HG03378 (cell line): Measurements from ENCODE around the gene PTPRN2.
"Not testable (repeated sequence)": the region's sequence is repeated elsewhere in the genome, so short reads cannot be mapped to it uniquely, and the experiment has no call there.

ENCODE experiments used
- ATAC-seq: cut with Tn5 transposase; IDR thresholded peaks from one replicate; pipeline ENCODE4 v1.9.1; 2021; ENCODE audit warnings: mild to moderate bottlenecking, moderate library complexity; ENCODE audit not compliant: unreplicated experiment

PTPRN2 gene

DNA sequence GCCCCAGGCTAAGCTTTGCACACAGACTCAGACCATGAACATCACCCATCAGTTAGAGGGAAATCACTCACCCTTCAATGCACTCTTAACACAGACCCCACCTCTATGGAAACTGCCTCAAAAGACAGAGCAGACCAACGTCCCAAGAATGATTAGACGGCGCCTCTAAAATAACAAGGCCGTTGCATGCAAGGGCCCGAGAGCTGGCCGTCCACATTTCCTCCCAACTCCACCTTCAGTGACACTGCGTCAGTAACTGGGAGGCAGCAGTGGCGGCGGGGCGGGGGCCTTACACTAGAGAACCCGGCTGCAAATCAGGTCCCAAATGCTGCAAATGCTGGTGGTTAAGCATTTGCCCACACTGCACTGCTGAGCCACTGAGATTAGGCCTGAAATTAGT lies 115.0 kb downstream of the PTPRN2 start:
- ATAC-seq, result no peak

DNA sequence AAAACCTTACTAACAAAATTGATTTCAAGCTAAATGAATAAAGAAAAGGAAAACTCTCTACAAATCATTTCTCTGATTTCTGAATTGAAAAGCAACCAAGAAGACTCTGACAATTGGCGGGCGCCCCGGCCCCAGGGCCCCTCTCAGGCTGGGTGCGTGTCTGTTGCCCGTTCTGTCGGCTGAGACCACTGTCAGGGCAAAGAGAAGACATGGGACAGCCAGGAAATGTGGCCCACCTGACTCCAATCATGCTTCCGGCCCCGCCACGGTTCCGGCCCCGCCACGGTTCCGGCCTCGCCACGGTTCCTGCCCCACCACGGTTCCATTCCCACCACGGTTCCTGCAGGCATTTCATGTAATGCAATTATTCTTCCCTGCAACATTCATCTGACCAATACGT lies 115.9 kb downstream of the PTPRN2 start:
- no peak for ATAC-seq

DNA sequence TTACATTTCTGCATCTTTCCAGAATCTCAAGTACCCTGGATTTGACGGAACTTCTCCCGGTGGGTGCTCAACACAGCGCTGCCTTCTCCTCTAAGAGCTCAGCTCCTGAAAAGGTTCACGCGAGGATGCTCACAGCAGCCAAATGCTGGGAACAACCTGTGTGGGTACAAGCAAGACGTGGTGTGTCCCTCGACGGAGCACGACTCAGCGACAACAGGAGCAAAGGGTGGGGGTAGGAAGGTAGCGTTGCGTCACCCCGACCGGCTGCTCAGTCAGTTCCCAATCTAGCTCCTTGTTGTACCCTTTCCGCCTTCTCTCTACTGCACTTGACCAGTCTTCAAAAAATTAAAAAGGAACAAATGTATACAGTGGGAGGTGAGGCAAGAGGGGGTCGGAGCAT lies 117.3 kb downstream of the PTPRN2 start:
- no peak for ATAC-seq

DNA sequence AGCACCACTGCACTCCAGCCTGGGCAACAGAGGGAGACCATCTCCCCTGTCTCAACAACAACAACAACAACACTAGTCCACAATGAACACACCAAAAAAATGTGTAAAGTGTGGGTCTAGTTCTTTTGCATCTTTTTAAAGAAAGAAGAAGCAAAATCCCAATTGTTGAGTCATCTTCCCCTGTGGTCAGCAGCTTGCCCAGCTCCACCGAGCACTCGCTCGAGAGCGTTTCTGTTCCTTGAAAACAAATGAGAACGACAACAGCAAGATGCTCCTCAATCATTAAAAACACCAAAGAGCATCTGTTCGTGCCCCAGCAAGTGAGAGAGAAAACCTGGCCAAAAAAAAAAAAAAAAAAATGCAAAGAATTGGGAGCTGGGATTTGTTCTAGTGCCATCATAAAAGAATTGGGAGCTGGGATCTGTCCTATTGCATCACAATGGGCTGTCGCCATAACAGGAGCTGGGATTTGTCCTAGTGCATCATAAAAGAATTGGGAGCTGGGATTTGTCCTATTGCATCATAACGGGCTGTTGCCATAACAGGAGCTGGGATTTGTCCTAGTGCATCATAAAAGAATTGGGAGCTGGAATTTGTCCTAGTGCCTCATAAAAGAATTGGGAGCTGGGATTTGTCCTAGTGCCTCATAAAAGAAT lies 118.1 kb downstream of the PTPRN2 start:
- no peak for ATAC-seq

DNA sequence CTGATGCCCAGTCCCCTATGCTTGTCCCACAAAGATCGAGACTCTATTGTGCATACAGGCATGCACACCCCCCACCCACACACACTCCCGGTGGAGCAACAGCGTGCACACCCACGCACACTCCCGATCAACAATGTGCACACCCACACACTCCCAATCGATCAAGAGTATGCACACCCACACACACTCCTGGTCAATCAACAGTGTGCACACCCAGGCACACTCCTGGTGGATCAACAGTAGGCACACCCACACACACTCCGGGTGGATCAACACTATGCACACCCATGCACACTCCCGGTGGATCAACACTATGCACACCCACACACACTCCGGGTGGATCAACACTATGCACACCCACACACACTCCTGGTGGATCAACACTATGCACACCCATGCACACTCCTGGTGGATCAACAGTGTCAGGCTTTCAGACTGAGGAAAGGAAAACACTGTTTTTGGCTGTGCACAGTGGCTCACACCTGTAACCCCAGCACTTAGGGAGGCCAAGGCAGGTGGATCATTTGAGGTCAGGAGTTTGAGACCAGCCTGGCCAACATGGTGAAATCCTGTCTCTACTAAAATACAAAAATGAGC lies 118.8 kb downstream of the PTPRN2 start:
- ATAC-seq, result no peak

DNA sequence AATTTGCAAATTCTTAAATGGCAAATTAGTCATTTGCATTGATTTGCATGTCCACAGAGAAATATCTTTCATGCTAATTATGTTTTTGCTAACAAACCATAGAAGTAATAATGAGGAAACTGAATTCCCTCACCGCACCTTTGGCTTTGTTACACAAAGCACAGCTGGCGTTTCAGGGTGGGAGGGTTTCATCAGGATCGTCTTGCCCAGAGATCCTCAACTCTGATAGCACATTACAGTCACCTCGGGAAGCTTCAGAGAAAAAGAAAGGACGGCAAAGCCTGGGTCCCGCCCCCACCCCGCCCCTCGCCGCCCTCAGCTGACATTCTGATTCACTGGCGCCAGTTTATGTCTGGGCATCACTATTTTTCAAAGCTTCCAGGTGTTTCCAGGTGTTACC lies 119.4 kb downstream of the PTPRN2 start:
- ATAC-seq, result no peak

DNA sequence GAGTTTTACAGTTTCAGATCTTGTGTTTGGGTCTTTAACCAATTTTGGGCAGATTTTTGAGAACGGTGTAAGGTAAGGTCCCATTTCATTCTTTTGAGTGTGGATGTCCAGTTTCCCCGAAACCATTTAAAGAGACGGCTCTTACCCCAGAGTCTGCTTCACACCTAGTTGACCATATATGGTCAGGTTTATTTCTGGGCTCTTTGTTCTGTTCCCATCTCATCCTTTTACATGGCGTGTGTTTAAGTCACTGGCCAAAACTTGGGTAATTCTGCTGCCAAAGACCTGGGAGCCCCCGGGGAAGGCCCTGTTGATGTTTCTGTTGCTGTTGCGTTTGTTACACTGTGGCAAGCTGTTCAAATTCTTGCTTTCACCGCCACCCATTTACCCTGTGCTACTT lies 120.1 kb downstream of the PTPRN2 start:
- no peak for ATAC-seq

DNA sequence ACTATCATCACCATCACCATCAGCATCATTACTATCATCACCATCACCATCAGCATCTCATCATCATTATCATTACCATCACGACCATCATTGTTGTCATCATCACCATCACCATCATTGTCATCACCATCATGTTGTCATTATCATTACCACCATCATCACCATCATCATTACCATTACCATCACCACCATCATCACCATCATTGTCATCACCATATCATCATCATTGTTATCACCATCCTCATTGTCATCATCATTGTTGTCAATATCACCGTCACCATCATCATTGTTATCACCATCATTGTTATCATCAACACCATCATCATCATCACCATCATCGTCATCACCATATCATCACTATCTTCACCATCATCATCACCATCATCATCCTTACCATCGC lies 124.3 kb downstream of the PTPRN2 start:
- ATAC-seq, result no peak

DNA sequence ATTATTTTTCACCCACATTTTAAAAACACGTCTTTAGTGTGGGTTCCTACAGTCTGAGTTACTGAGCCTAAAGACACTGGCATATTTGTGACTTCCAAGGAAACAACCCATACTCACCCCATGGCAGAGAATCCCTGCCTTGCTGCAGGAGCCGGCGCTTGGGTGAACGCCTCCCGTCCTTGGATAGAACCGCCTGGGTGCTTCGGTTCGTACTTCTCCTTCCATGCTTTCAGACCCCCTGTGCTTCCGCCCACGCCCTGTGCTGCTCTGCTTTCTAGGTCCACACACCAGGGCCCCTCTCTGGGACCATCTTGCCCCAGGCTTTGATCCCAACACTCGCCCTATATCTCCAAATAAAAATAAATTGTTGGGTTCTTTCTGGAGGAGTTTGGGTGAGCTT lies 125.8 kb downstream of the PTPRN2 start:
- no peak for ATAC-seq

DNA sequence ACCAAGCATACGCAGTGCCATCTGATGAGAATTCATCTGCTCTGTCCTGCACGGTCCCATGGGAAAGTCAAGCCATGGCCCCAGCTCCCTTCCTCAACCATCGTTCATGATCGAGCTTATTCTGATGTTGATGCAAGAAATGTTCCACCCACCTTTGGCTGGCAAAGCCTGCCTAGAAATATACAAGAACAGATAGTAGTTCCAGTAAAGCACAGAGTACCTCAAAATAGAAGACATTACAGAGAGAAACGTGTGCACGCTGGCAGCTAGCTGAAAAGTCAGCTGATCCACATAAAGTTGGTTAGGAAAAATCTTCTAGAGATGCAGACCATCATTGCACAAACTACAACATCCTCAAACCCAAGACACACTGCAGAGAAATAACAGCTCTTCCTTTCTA lies 127.0 kb downstream of the PTPRN2 start:
- ATAC-seq, result no peak

DNA sequence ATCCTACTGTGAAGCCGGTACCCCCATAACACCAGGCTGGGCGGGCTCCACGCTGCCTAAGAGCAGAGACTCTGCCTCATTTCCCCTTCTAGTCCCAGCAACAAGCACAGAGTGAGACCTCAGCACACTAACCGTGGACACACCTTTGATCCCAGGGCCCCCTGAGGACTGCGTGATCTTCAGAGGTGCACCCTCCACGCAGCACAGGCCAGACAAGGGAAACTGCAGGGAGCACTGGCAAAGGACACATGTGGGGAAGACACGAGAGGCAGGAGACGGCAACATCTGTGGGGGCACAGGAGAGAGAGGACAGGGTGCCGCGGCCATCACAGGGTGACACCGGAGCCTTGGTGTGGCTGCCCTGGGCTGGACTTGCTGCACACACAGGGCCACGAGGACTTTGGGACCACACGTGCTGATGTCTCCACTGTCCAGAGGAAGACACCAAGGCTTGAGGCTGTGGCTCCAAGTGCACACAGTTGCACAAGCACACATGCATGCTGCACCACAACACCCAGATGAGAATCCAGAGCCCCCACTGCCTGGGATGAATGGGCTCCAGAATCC lies 128.8 kb downstream of the PTPRN2 start:
- ATAC-seq, result no peak

DNA sequence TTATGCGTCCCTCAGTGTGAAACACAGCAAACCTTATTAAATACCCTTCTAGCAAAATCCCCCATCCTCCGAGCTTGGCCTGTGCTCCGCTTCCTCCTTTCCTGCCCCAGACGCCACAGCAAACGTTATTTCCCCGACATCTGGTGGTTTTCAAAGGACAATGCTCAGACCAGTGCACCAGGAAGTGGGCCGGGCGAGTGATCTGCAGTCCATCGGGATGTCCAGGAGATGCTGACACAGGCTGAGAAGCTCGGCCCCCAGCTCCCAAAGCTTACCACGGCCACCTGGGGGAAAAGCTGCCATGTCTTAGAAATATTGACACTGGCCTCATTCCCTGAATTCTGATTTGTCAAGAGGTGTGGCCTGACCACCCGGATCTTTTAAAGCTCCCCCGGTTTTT lies 129.5 kb downstream of the PTPRN2 start:
- no peak for ATAC-seq

DNA sequence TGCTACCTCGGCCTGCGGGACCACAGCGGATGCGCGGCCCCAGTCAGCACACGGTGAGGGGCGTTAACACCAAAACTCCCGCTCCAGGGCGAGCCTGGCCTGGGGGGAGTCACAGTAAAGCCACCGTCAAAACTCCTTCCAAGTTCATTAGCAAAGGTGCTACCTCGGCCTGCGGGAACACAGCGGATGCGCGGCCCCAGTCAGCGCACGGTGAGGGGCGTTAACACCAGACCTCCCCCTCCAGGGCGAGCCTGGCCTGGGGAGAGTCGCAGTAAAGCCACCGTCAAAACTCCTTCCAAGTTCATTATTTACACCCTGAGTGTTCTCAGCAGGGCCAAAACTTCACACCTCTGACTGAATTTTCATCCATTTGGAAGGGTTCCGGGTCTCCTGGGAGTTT lies 130.0 kb downstream of the PTPRN2 start:
- not testable (repeated sequence) for ATAC-seq

DNA sequence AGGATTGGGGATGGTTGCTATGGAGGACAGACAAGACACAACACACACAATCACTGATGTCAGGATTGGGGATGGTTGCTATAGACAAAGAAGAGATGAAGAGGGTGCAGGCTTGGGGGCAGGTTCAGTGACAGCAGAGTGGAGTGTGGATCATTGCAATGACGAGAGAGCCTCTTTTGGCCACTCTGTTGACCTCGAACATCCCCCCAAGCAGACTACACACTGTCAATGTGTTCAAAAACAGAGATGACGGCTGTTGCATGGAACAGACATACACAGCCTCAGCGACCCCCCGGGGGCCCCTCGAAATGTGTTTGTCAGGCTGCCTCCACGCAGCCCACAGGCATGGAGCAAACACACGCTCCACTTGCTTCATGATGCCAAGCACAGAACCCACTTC lies 133.0 kb downstream of the PTPRN2 start:
- no peak for ATAC-seq

DNA sequence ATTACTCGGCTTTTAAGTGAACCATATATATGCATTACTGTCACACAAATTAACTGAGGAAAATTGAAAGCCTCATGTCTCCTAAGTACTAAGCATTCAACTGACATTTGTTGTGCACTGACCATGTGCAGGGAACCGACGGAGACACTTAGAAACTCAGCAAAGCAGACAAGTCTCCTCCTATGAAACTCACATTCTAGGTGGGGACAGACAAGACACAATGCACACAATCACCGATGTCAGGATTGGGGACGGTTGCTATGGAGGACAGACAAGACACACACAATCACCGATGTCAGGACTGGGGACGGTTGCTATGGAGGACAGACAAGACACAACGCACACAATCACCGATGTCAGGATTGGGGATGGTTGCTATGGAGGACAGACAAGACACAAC lies 134.0 kb downstream of the PTPRN2 start:
- no peak for ATAC-seq

DNA sequence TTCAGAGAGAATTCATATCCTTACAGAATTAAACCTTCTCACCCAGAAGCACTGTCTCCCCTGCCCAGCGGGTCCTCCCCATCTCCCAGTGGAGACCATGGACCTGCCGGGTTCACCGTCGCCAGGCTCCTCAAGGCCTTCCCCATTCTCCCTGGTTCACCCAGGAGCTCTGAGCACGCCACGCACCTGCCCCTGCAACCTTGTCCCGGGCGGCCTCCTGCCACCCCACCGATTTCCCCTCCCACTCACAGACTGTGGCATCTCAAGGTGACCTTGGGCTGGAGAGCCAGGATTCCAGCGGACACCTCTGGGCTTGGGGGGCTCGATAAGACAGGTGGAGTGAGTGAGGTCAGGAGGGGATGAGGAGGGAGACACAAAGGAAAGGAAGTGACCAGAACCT lies 135.3 kb downstream of the PTPRN2 start:
- ATAC-seq, result no peak

DNA sequence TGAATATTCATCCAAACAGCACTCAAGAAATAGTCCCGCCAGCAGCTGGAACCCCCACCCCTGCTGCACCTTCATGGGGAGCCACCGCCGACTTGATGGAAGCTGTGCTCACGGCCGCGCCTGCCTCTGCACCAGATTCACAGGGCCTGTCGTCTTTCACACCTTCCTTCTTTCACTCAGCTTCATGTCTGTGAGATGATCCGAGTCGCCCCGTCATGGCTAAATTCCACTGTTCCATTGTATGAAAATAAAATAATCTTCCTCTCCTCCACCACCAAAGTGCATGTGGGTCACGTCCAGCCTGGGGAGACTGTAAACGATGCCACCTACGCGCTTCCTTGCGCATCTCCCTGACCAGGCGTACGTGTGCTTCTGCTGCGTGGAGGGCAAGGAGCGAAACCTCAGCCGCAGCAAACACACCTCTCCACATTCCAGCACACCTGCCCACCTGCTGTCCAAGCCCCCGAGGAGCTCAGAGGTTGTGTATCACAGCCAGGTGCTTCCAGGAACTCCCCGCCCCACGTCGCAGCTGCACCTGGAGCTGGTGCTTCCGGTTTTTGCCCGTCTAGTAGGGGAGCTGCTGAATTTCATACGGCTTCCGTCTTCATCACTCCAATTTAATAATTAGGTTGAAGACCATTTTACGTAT lies 137.0 kb downstream of the PTPRN2 start:
- ATAC-seq, result no peak

DNA sequence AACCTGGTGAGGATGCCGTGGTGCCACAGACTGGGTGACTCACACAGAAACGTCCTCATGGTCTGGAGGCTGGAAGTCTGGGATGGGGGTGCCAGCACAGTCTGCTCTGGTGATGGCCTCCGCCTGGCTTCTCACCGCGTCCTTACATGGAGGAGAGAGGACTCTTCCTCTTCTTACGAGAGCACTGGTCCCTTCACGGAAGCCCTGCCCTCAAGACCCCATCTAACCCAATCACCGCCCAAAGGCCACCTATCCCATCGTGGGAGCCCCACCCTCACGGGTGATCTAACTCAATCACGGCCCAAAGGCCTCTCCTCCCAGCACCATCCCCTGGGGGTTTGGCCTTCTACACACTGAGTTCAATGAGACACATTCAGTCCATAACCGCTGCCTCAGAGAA lies 137.7 kb downstream of the PTPRN2 start:
- no peak for ATAC-seq

DNA sequence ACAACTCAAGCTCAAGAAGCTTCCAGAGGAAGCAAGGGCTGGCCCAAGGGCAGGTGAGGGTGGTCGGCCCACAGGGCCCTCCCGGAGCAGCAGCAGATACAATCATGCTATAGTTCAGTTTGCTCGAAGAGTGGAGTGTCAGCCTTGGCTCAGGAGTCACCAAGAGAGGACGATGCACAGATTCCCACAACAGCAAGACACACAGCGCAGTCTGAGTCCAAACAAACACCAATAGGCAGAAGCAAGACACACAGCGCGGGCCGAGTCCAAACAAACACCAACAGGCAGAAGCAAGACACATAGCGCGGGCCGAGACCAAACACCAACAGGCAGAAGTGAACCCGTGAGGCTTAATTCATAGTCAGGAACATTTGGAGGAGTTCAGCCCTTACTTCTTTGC lies 138.4 kb downstream of the PTPRN2 start:
- no peak for ATAC-seq

DNA sequence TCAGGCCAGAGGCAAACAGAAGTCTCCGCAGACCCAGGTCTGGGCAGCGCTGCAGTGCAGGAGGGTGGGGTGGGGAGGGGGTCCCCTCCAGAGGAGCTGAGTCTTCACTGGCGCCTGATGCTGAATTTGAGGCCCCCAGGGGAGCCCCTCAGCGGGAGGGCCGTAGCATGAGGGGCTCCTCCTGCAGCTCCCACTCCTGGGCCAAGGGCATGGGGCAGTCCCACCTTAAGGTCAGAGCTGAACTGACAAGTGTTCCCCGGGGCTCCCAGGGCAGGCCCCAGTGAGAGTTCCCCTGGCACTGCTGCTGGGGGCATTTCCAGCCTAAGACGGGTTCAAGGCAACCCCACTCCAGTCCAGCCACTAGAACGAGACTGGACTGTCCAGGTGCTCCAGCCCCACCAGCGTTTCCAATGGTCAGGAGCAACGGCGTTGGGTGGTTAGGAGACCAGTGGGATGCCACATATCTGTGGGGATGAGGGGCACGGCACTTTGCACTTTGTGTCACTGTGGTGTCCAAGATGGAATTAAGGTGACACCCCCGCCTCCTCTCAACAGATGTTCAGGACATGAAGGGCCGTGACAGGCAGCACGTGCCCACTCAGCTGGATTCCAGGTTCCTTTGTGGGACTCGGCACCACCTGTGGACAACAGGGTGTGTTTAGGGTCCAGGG lies 139.1 kb downstream of the PTPRN2 start:
- no peak for ATAC-seq

DNA sequence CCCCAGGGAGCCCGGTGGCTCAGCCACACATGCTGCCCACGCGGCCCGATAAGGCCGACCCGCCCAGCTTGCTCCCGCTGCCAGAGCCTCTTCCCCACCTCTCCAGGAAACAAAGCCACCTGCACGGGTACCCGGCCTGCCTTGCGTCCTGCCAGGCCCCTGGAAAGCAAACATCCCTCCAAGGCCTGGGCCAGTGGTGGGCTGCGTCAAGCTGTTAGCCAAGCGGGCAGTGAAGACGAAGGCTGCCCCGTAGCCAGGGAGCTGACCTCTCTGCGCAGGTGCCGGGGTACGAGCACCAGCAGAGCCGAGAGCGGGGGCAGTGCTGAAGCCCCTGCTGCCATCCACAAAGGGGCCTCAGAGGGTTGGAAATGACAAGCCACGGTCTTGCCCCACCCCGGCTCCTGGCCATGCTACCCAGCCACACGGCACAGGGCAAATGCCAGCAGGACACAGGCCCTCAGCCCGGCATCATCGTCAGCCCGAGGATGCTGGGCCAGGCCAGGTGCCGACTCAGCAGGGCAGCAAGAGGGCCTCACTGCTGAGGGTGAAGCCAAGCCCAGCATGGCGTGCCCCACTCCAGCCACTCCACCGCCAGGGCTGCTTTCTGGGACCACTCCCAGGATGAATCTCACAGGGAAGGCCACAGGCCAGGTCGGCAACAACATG lies 140.0 kb downstream of the PTPRN2 start:
- ATAC-seq, result no peak
